NCI-H1694 (cell line): Measurements from ENCODE around the gene MTIF3.

Experiments used
- DNase-seq: peaks from one replicate; lab custom pipeline; 2025; lab: John Stamatoyannopoulos, UW

The MTIF3 gene

DNA sequence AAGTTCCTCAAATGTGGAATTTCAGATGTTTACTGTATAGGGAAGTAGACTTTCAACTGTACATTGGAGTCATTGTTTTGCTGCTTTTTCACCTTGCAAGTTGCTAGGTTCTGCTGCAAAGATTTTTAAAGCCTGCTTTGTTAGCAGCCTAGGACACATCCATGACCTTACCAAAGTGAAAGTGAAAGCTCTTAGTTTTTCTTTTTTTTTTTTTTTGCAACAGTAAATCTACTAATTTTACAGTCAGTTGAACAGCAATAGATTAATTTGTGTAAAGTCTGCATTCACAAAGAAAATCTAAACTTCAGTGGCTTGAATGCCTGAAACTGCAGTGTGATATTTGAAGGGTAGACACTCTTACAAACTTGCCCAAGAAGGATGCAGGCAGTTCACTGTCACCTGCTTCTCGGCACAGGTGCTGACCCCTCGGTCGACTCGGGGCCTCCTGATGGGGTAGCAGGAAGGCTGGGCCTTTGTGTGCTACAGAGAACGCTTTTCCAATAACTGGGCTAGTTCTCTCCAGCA is 5.0 kb upstream of the MTIF3 start:
- DNase-seq, result no peak

DNA sequence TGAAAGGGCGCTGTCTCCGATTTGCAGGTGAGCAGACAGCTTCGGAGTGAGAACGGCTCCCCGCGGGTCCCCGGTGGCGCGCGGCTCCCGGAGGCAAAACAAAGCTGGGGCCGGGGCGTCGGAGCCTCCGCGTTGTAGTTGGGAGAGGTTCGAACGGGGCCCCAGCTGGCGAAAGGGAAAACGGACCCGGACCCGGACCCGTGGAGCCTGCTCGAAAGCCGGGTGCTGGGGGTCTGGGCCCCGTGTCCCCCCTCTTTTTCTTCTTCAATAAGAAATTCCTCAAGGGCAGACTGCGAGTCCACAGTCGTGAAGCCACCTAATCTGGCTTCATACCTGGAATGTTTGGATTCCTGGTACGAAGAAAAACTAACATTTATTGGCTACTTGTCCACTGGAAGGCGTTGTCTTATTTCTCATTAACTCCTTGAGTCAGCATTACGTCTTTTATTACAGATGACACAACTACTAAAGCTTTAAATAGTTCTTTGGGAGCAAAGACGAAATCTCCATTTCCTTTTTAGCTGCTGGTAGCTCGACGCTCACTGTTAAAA is 632 bp upstream of the MTIF3 start:
- DNase-seq, result no peak

DNA sequence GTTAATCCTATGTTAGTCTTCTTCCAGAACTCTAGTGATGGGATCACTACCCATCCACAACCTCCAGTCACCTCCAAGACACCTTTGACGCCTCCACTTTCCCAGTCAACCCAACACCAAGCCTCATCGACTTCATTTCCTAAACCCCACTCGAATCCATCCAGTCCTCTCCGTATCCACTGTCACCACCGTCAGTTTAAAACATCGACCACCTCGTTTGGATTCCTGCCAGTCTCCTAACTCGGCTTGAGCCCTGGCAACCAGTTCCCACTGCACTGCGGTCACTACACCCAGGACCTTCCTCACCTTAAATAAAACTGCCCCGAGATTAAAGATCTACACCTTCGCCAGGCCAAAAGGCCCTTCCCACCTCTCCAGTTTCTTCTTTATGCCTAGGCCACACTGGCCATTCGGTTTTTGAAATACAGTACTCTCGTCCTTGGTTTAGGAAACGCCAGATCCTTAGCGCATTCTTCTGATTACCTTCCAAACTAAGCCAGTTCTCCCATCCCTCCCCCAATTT is 1.2 kb downstream of the MTIF3 start:
- DNase-seq, result no peak

DNA sequence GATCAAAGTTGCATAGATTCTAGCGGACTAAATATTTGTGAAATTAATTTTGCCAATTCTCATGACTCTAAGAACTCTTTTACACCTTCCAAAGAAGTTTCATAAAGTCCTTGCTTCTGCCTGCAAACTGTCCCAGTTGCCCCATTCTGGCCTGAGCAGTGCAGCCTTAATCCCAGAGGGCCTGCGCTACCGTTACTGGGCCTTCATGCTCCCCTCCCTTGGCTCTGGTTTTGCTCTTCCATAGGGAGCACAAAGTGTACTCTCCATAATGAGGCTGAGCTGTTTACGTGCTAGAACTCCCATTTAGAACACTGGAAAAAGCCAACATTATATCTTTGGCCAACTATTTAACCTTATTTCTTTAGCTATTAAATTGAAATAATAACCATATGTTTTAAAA is 2.1 kb downstream of the MTIF3 start:
- no peak for DNase-seq

DNA sequence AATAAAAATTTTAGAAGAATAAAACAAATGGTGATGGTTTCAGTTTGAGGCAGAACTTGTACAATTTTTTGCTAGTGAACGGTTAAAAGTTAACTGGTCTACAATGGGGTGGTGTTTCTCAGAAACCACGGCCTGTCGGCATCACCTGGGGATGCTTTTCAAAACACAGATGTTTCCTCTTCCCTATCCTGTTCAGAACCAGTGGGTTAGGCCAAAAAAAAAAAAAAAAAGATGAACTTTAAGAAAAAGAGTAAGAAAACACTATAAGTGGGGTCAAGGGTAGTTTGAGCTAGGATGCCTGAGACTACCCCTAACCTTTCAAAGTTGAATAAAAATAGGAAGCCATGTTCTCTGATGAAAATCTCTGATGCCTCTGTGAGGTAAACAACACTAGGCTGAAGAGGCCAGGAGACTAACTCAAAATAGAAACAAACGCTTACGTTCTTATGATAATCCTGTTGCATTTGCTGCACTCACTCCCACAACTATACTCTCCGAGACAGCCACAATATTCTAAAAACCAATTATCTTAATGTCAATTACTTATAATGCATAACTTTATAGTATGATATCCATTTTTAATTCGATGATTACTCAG is 3.3 kb downstream of the MTIF3 start:
- DNase-seq, result no peak

DNA sequence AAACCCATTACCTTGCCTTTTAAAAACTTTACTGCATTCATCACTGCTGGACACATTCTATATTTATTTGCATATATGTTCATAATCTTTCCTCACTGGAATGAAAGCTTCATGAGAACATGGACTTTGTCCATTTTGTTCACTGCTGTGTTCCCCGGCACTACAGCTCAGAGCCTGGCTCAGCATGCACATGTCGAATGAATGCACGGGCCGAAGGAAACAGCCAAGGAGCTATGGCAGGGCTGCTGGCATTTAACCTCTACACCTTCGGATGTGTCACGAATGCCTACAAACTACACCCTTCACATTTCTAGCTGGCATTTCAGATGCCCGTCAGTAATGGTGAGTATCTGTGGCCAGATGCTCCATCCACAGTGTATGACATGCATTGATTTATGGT is 7.6 kb downstream of the MTIF3 start:
- DNase-seq, result peak; percentile 6

DNA sequence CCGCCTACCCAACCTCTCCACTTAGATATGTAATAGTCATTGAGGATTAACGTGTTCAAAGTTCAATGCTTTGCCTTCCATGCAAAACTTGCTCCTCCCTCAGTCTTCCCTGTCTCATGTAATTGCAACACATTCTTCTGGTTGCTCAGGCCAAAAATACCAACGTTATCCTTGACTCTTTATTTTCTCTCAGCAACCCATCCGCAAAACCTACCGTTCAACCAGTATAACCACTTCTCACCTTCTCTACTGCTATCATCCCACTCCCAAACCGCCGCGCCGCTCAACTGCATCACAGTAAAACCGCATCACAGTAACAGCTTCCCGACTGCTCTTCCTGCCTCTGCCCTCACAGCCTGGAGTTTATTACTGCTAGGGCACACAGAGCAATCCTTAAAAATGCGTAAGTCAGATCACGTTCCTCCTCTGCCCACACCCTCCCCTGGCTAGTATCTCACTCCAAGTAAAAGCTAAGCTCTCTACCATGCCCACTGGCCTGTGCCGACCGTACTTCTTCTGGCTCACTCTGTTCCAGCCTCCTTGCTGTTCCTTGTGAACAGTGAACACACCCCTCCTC is 8.2 kb downstream of the MTIF3 start:
- DNase-seq, result no peak

DNA sequence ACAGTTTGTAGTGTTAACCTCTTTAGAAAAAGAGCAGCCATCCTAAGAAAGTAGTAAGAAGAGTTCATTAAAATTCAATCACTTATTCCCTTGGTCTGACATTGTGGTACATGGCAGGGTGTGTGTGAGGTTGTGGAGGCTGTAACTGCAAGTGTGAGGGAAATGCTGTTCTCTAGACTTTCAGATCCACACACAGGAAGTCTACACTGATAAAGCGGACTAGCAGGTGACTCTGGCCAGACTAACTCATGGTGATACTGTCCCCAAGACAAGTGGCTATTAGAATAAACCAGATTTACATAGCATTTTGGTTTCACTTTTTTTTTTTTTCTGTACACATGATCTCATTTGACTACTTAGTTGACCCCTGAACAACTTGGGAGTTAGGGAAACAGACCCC is 10.0 kb downstream of the MTIF3 start:
- no peak for DNase-seq

DNA sequence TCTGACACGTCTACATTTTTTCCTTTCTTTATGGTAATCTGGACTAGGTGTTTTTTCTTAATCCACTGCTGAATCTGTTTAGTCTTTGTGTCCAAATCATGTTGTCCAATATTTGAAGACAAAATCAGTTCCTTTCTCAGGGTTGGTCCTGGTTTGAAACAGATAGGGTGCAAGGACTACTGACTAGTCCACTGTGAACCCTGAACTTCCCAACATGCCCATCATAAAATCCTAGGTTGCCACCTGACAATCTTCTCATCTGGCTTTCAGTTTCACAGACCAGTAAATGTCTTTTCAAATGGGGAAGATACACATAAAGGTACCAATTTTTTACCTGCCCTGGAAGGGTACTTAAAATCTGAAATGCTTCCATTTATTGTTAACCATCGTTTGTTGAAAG is 13.2 kb downstream of the MTIF3 start:
- DNase-seq, result no peak

DNA sequence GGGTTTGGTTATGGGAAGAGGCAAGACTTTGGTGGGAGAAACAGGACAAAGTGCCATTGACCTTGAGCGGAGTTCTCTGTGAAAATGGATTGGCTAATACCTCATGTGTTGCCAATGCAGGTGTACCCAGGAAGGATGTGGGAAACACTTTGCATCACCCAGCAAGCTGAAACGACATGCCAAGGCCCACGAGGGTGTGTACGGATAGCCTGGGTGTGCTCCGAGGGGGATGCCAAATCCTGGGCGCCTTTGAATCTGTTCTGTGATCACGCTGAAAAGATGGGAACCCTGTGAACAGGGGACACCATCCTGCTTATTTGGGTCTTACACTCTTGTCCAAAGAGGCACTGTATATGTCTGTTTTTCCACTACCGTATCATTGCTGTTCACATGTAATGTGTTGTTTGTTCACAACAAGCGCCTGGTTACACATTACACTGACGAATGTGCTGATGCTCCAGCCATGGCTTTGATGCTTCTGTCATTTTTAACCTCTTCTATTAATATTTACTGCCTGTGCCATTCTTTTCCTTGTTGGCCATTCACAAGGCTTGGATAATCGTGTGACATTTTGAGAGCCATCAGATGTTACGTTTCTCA is 17.7 kb downstream of the MTIF3 start:
- DNase-seq, result no peak

DNA sequence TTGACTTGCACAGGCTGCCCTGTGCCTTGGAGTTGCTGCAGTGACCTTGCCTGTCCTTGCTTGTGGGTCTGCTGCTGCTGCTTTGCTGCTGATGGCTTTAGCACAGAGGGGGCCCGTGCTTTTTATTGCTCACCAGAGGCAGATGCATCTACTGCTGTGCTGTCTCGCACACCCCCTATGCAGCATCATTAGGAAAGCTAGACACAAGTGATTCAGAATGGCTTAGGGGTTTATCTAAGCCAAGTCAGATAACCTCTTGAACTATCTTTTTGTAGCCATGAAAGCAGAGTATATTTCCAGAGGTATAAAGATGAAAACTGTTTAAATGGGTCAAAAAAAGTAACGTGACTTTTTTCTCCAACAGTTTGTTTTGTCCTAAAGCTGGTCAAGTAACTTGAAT is 18.2 kb downstream of the MTIF3 start:
- no peak for DNase-seq

DNA sequence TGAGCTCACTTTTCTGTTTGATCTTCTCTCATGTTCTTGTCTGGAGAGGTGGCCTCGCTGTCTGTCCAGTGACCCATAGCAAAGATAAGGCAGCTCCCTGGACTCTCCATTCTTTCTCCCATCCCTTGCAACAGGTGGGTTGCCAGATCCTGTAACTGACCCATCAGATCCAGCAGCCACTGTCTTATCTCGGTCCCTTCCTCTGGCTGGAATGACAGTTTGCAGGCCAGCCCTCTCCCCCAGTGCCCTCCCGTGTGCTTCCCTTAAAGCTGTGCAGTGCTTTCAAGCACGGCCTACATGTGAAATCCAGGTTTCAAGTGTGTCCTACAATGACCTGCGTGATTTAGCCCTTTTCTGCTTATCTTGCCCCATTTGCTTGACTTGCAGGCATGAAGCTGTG is 22.2 kb downstream of the MTIF3 start:
- no peak for DNase-seq

DNA sequence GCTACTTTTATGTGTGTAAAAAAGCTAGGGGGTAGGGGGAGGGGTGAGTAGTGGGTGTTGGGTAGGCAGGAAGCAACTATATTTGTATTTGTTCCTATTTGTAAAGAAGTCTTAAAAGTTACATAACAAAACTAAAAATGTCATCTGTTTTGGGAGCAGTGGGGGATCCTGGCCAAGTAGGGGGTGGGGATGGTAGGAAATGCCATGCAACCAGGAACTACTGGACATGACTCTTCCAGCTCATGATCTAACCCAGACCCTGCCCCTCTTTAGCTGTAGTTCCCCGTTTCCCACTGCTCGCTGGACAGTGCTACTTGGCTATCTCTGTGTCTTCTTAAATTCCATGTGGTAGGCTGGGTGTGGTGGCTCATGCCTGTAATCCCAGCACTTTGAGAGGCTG is 22.7 kb downstream of the MTIF3 start:
- DNase-seq, result no peak

DNA sequence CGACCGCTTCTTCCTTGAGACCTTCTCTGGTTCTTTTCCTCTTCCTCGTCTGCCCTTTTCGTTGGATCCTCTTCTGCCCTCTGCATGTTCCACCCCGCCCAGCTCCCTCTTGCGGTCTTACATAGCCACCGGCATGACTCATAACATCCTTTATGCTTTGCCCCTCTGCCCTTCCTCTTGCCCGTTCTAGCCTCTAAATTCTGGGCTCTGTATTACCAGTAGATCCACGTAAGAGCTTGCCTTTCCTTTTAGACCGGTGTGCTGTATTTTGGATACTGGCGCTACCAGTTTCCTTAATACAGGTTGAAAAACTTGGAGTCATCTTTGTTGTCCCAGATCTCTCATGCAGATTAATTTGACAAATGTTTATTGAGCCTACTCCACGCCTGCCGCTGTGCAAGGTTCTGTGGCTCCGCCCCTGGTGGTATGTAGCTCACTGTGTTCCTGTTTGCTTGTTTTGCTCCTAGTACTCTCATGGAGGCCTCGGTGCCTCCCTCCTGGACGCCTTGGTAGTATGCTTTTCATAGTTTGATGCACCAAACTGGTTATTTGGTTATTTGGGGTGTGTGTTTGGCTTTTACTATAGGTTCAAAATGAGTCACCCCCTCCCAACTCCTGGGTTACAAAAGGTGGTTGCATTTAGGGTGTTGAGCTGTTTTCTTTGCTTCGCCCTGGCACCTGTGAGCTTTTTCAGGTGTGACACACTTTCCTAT is 24.3 kb downstream of the MTIF3 start:
- peak; percentile 53 for DNase-seq

DNA sequence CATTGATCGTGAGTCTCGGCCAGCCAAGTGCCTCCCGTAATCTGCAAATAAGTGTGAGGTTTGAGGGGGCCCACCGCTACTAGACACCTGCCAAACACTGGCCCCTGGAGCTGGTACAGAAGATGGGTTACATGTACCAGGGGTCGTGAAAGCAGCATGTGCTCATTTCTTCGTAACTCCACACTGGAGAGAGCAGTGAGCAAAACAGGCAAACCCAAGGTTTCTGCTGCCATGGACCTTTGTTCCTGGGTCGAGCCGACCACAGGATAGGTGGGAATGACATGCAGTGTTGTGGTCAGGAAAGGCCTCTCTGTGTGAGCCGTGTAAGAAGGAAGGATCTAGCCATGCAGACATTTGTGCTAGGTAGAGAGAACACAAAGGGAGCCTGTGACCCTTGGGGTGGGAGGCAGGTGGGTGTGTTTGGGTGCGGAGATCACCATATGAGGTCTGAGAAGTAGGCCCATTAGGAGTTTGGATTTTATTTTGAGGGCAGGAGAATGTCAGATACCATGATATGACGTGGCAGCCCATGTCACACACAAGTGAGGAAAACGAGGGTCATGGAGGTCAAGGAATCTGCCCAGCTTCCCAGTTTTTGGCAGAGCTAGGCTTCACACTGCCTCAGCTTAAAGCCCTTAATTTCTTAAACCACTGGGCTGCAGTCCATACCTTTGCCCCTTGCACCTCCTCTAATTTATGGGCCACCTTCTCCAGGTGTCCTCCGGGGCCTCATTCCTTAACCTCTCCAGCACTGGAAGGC is 25.0 kb downstream of the MTIF3 start:
- no peak for DNase-seq

DNA sequence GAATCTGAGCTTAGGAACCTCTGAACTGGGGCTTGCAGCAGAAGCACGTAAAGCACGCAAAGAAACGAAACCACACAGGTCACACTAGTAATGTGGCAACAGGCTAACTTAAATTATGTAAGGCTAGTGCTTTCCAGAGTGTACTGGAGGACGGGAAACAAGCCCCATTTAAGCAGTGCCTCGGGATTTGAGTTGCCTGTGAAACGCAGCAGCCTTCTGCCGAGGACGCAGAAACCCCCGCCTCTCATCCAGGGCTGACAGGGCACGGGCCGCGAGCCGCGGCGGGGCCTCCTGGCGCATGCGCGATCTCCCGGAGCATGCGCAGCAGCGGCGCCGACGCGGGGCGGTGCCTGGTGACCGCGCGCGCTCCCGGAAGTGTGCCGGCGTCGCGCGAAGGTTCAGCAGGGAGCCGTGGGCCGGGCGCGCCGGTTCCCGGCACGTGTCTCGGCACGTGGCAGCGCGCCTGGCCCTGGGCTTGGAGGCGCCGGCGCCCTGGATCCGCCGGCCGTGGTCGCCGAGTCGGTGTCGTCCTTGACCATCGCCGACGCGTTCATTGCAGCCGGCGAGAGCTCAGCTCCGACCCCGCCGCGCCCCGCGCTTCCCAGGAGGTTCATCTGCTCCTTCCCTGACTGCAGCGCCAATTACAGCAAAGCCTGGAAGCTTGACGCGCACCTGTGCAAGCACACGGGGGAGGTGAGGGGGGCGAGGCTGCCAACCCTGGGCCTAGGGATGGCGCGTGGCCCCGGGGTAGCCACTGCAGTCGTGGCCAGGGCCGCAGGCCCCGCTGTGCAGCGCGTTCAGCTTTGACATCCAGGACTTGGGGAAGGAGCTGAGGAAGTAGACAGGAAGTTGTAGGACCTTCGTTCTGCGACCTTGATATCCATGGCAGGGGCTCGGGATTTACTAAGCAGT is 25.9 kb downstream of the MTIF3 start, which contains the start of gene GTF3A:
Gene GTF3A (plus strand): TSS at position 374 of the 912 bp plus-strand sequence.
- peak; percentile 35 for DNase-seq

DNA sequence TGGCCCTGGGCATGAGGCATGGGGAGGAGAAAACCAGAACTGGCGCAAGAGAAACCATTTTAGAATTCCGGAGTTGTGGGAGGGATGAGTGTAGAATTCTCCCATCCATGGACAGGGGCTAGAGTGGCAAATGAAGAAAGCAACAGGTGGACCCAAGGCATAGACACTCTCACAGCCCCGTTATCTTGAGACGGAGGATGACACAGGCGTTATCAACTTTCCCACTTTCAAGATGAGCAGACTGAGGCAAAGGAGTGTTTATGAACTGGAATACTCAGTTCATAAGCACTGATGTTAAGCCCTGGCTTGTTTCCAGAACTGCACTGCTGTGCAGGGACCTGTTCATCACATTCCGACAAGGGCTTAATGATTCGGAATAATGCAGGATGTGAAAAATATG is 27.0 kb downstream of the MTIF3 start:
- peak; percentile 48 for DNase-seq

DNA sequence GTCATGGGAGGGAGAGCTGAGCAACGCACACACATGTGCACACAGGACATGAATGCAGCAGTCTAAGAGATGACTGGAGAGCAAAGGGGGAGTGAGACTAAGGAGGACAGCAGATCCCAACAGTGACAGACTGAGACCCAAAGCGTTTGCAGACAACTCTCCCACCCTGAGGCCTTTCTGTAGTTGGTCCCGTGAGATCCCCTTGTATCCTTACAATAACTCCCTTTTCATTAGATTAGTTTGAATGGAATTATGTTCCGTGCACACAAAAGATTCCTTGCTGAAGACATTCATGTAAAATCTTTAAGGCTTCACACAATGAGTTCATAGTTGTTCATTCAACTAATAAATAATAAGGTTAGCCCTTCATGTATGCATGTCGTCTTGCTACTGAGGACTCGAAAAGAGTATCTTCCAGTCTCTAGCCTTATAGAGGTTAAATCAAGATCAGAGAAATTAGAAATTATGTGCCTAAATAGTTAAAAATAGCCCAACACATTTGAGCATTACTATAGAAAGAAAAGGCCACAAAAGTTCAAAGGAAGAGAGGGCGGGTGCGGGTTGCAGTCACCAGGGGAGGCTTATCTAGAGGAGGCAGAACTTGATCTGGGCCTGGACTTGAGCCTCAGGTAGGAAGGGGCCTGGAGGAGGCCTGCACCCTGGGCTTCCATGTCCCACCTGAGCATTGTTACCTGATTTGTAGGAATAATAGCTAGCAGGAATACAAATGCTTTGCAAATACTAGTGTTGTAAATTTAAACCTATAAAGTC is 29.1 kb downstream of the MTIF3 start:
- DNase-seq, result no peak

DNA sequence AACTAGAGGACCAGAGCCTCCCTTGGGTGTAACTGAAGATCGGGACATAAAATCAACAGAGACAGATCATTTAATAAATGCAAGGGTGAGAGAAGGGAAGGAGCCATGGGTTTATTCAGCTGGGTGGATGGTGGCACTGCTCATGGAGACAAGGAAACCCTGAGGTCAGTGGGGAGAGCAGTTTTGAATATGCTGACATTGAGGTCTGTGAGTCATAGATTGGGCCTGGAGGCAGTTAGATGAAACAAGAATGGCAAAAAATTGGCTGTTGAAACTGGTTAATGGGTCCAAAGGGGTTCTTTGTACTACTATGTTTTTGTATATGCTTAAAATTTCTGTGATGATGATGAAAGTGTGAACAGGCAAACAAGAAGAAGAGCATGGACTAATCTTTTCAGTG is 31.0 kb downstream of the MTIF3 start:
- no peak for DNase-seq

DNA sequence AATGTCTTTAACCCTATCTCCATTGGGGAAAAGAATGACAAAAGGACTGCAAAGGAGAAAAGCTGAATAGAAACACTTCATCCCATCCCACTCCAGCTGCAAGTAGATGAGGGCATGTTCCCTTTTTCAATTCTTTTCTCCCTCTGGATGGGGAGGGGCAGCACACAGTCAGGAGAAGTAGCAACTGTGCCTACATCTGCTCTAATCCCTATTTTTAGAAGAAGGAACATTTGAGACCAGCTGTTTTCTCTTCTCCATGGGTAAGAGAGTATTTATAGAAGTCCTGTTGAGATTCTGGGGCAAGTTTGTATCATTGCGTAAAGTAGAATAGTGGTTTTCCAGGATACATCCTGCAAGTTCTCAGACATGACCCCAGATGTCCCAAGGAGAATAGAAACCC is 35.2 kb downstream of the MTIF3 start:
- DNase-seq, result peak; percentile 4
